GM19035 (cell line): ENCODE results near the gene LRFN3.
A peak's percentile ranks its signal among the peaks of the same experiment; 100 is the strongest.
"Not testable (repeated sequence)": the region's sequence is repeated elsewhere in the genome, so short reads cannot be mapped to it uniquely, and the experiment has no call there.

Source experiments
- ATAC-seq: cut with Tn5 transposase; IDR thresholded peaks from one replicate; pipeline ENCODE4 v1.9.1; 2021; ENCODE audit not compliant: unreplicated experiment

Gene LRFN3

GRCh38 chr19:35935911-35936737 is at the start of gene LRFN3:
Gene LRFN3 (plus strand): TSS chr19:35936374. CDS start chr19:35939426, 3,052 bp downstream.
- no peak for ATAC-seq

- ATAC-seq: no peak
These were observed 49.0 kb upstream of the LRFN3 start for GRCh38 chr19:35887197-35887596.

GRCh38 chr19:35888398-35888797 is 47.8 kb upstream of the LRFN3 start:
- ATAC-seq: no peak

GRCh38 chr19:35889370-35890112 is 46.6 kb upstream of the LRFN3 start:
- ATAC-seq: no peak

GRCh38 chr19:35890113-35890650 is 46.0 kb upstream of the LRFN3 start:
- ATAC-seq: no peak

GRCh38 chr19:35891819-35892218 is 44.4 kb upstream of the LRFN3 start:
- not testable (repeated sequence) for ATAC-seq

- no peak for ATAC-seq
These were observed 41.8 kb upstream of the LRFN3 start for GRCh38 chr19:35894342-35894741.

GRCh38 chr19:35895911-35896642 is 40.1 kb upstream of the LRFN3 start:
- ATAC-seq: no peak

- no peak for ATAC-seq
These were observed 39.5 kb upstream of the LRFN3 start for GRCh38 chr19:35896643-35897040.

GRCh38 chr19:35897706-35898451 is 38.3 kb upstream of the LRFN3 start:
- no peak for ATAC-seq

GRCh38 chr19:35898499-35898809 is 37.7 kb upstream of the LRFN3 start:
- ATAC-seq: no peak

- ATAC-seq: peak; percentile 43
These were observed 36.5 kb upstream of the LRFN3 start for GRCh38 chr19:35899547-35900214.

- no peak for ATAC-seq
These were observed 35.0 kb upstream of the LRFN3 start for GRCh38 chr19:35901055-35901644.

GRCh38 chr19:35901854-35902661 is 34.1 kb upstream of the LRFN3 start, which contains the start of gene HCST:
Gene HCST (plus strand): TSS chr19:35902529. CDS start chr19:35902594, 65 bp downstream.
- ATAC-seq: no peak

GRCh38 chr19:35902870-35903475 is 33.2 kb upstream of the LRFN3 start:
- no peak for ATAC-seq

GRCh38 chr19:35903550-35904179 is 32.5 kb upstream of the LRFN3 start:
- ATAC-seq: peak; percentile 40

GRCh38 chr19:35904311-35905068 is 31.7 kb upstream of the LRFN3 start:
- no peak for ATAC-seq
